GM12872 (cell line): Measurements from ENCODE around the gene TWIST2.

Experiments used
- CTCF ChIP-seq: IDR thresholded peaks from 3 replicates; pipeline ENCODE4 v1.5.1; 2011; ENCODE audit warnings: low read depth, mild to moderate bottlenecking, low read length, moderate library complexity; ENCODE audit not compliant: insufficient read depth

The TWIST2 gene

GRCh38 chr2:238894950-238895298 is 47.0 kb downstream of the TWIST2 start:
- no peak for TF ChIP-seq CTCF

- no peak for TF ChIP-seq CTCF
Measured at GRCh38 chr2:238895361-238895882, 47.5 kb downstream of the TWIST2 start.

GRCh38 chr2:238895891-238896600 is 48.2 kb downstream of the TWIST2 start:
- no peak for TF ChIP-seq CTCF

- no peak for TF ChIP-seq CTCF
Measured at GRCh38 chr2:238896641-238897040, 48.8 kb downstream of the TWIST2 start.

GRCh38 chr2:238897122-238897880 is 49.4 kb downstream of the TWIST2 start:
- TF ChIP-seq CTCF: no peak

GRCh38 chr2:238897911-238898311 is 50.0 kb downstream of the TWIST2 start:
- no peak for TF ChIP-seq CTCF

GRCh38 chr2:238898534-238899281 is 50.8 kb downstream of the TWIST2 start:
- no peak for TF ChIP-seq CTCF
